SU-DHL-6 (cell line): Measurements from ENCODE around the gene FLII.

Experiments
- H2AFZ ChIP-seq: fragments of 200-600 bp; sonication (generic); 2 replicates; pipeline ENCODE4 v1.6.1; 2014; ENCODE audit warnings: low read depth, mild to moderate bottlenecking, moderate library complexity, mixed read lengths, antibody characterized with exemption, low read length; ENCODE audit not compliant: severe bottlenecking
- H3F3A ChIP-seq: fragments of 200-600 bp; shearing (Covaris generic); 2 replicates; pipeline ENCODE4 v1.6.0; 2016; ENCODE audit warnings: antibody characterized with exemption, mild to moderate bottlenecking; ENCODE audit not compliant: insufficient read depth
- H3K27ac ChIP-seq: fragments of 200-600 bp; sonication (generic); 2 replicates; pipeline ENCODE4 v1.5.1; 2016; ENCODE audit warnings: low read depth, mild to moderate bottlenecking, low read length, moderate library complexity, mixed read lengths
- H3K27me3 ChIP-seq: fragments of 200-600 bp; sonication (generic), shearing (Covaris generic); 2 replicates; pipeline ENCODE4 v1.6.0; 2014; ENCODE audit warnings: mild to moderate bottlenecking, low read length
- H3K36me3 ChIP-seq: fragments of 200-600 bp; sonication (generic); 2 replicates; pipeline ENCODE4 v1.6.1; 2014; ENCODE audit warnings: mild to moderate bottlenecking, low read length, mixed read lengths
- H3K4me2 ChIP-seq: fragments of 300-600, 200-600 bp; shearing (Covaris generic), sonication (generic); 2 replicates; pipeline ENCODE4 v1.6.0; 2014; ENCODE audit warnings: low read length, low read depth, mild to moderate bottlenecking; ENCODE audit not compliant: poor library complexity, severe bottlenecking
- H3K4me3 ChIP-seq: fragments of 200-600 bp; sonication (generic); 2 replicates; pipeline ENCODE4 v1.5.1; 2014; ENCODE audit warnings: antibody characterized with exemption, low read length, mild to moderate bottlenecking, mixed read lengths; ENCODE audit not compliant: insufficient read depth, poor library complexity, severe bottlenecking
- H3K79me2 ChIP-seq: fragments of 200-600 bp; sonication (generic); 2 replicates; pipeline ENCODE4 v1.6.1; 2014; ENCODE audit warnings: mild to moderate bottlenecking, low read length, moderate library complexity; ENCODE audit not compliant: insufficient read depth
- H3K9ac ChIP-seq: fragments of 200-600 bp; sonication (generic); 2 replicates; pipeline ENCODE4 v1.7.0; 2014; ENCODE audit warnings: mild to moderate bottlenecking, low read length
- H3K9me2 ChIP-seq: fragments of 200-600 bp; sonication (generic); replicated peaks from 2 replicates; pipeline ENCODE4 v1.6.1; 2014; ENCODE audit warnings: low read length; ENCODE audit not compliant: insufficient read depth
- H3K9me3 ChIP-seq: fragments of 200-600 bp; sonication (generic); 2 replicates; pipeline ENCODE4 v1.6.1; 2014; ENCODE audit warnings: low read length, mixed read lengths; ENCODE audit not compliant: insufficient read depth
- H4K20me1 ChIP-seq: fragments of 200-600 bp; sonication (generic); 2 replicates; pipeline ENCODE4 v1.6.1; 2014; ENCODE audit warnings: low read depth, mild to moderate bottlenecking, antibody characterized with exemption, low read length, moderate library complexity, mixed read lengths
- CTCF ChIP-seq: fragments of 200-600 bp; sonication (generic); IDR thresholded peaks from one replicate; pipeline ENCODE4 v1.5.1; 2017; ENCODE audit warnings: antibody characterized with exemption, mild to moderate bottlenecking, low read length, moderate library complexity; ENCODE audit not compliant: insufficient read depth, poor library complexity, severe bottlenecking
- EZH2phosphoT487 ChIP-seq: fragments of 200-600 bp; sonication (generic), shearing (Covaris generic); conservative IDR thresholded peaks from 2 replicates; pipeline ENCODE4 v1.6.1; 2018; ENCODE audit warnings: mild to moderate bottlenecking, antibody characterized with exemption, low read length, moderate library complexity, mixed read lengths

Gene FLII

GRCh38 chr17:18241229-18241871 lies 17.2 kb downstream of the FLII start:
- no peak overlapping the region for H3K4me2 ChIP-seq
- H3K79me2 ChIP-seq, result no peaks in the 10 kb centered on the region
- TF ChIP-seq CTCF, result no peak
- TF ChIP-seq EZH2phosphoT487, result no peak
- no peaks in the 10 kb centered on the region for H3K9me3 ChIP-seq
- H3K36me3 ChIP-seq, result no peaks in the 10 kb centered on the region
- H3K9ac ChIP-seq, result no peak overlapping the region
- no peaks in the 10 kb centered on the region for H3K27me3 ChIP-seq
- H2AFZ ChIP-seq, result no peak overlapping the region
- H4K20me1 ChIP-seq, result no peaks in the 10 kb centered on the region
- no peak overlapping the region for H3K4me3 ChIP-seq
- no peak overlapping the region for H3K27ac ChIP-seq
- no peaks in the 10 kb centered on the region for H3K9me2 ChIP-seq
- H3F3A ChIP-seq, result no peaks in the 10 kb centered on the region

- no peaks in the 10 kb centered on the region for H3K36me3 ChIP-seq
Observed at GRCh38 chr17:18240449-18240848, 18.1 kb downstream of the FLII start.

DNA sequence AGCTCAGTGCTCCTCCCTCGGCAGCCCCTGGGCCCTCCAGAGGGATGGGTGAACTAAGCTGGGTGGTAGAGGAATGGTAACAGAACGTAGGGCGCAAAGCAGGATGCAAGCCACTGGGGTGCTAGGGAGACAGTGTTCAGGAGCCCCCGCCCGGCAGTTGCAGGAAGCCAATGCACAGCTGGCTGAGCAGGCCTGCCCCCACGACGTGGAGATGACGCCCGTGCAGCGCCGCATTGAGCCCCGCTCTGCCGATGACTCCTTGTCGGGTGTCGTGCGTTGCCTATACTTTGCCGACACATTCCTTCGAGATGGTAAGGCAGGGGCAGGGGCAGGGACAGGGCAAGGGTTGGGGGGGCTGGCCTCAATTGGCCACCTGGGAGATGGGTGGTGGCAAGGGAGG lies 20.2 kb downstream of the FLII start:
- H3K9me3 ChIP-seq, result no peaks in the 10 kb centered on the region
- no peaks in the 10 kb centered on the region for H3K9me2 ChIP-seq
- H3K9ac ChIP-seq, result no peak overlapping the region
- H3K4me3 ChIP-seq, result no peak overlapping the region
- H3K79me2 ChIP-seq, result no peaks in the 10 kb centered on the region
- H4K20me1 ChIP-seq, result no peaks in the 10 kb centered on the region
- TF ChIP-seq EZH2phosphoT487, result no peak
- TF ChIP-seq CTCF, result no peak
- H3K36me3 ChIP-seq, result no peaks in the 10 kb centered on the region
- no peak overlapping the region for H3K27ac ChIP-seq
- H3K4me2 ChIP-seq, result no peak overlapping the region
- H2AFZ ChIP-seq, result no peak overlapping the region
- no peaks in the 10 kb centered on the region for H3F3A ChIP-seq
- no peaks in the 10 kb centered on the region for H3K27me3 ChIP-seq

More at GRCh38 chr17:18240449-18240848, 18.1 kb downstream of the FLII start:
- H3K4me3 ChIP-seq, result no peak overlapping the region
- no peak overlapping the region for H3K27ac ChIP-seq
- no peaks in the 10 kb centered on the region for H3F3A ChIP-seq
- no peak overlapping the region for H3K4me2 ChIP-seq
- no peak for TF ChIP-seq EZH2phosphoT487
- TF ChIP-seq CTCF, result no peak
- no peak overlapping the region for H3K9ac ChIP-seq
- no peaks in the 10 kb centered on the region for H3K27me3 ChIP-seq
- H3K79me2 ChIP-seq, result no peaks in the 10 kb centered on the region
- no peaks in the 10 kb centered on the region for H3K9me3 ChIP-seq
- H3K9me2 ChIP-seq, result no peaks in the 10 kb centered on the region
- H2AFZ ChIP-seq, result no peak overlapping the region
- no peaks in the 10 kb centered on the region for H4K20me1 ChIP-seq
